ENCODE data around the gene STK40.

The STK40 gene

GRCh38 chr1:36366091-36366661 lies 19.5 kb downstream of the STK40 start:
- Histone ChIP-seq H3K36me3 (ENCODE audit: insufficient read depth, low read depth, low read length) (peaks cover 13% of the 10 kb centered on the region; the same call in 1 of the 2 replicates), H3K27me3 (ENCODE audit: insufficient read depth, low read length) (no peaks in the 10 kb centered on the region), H3K4me3 (ENCODE audit: low read length) (no peak overlapping the region), H3K9ac (ENCODE audit: low read depth, low read length) (0 out of 2 replicates have a peak overlapping the region, but pooled peaks have one; percentile 25), H3K4me1 (ENCODE audit: insufficient read depth, low read length) (peaks cover 5% of the 10 kb centered on the region; the same call in 1 of the 2 replicates), H3K27ac (ENCODE audit: low read length) (no peak overlapping the region), H3K9me3 (ENCODE audit: insufficient read depth, low read depth, low read length) (no peaks in the 10 kb centered on the region)

GRCh38 chr1:36365381-36365780 lies 20.3 kb downstream of the STK40 start:
- H3K9ac ChIP-seq (ENCODE audit: low read depth, low read length): no peak overlapping the region
- H3K36me3 ChIP-seq (ENCODE audit: insufficient read depth, low read depth, low read length): peaks cover 13% of the 10 kb centered on the region; the same call in 1 of the 2 replicates
- peaks cover 5% of the 10 kb centered on the region; the same call in 1 of the 2 replicates for H3K4me1 ChIP-seq (ENCODE audit: insufficient read depth, low read length)
- H3K27ac ChIP-seq (ENCODE audit: low read length): no peak overlapping the region
- H3K27me3 ChIP-seq (ENCODE audit: insufficient read depth, low read length): no peaks in the 10 kb centered on the region
- H3K9me3 ChIP-seq (ENCODE audit: insufficient read depth, low read depth, low read length): no peaks in the 10 kb centered on the region
- no peak overlapping the region for H3K4me3 ChIP-seq (ENCODE audit: low read length)

GRCh38 chr1:36359911-36360550 lies 25.7 kb downstream of the STK40 start:
- peaks cover 34% of the 10 kb centered on the region for H3K36me3 ChIP-seq (ENCODE audit: insufficient read depth, low read depth, low read length)

GRCh38 chr1:36359383-36359782 lies 26.3 kb downstream of the STK40 start:
- Histone ChIP-seq H3K36me3 (ENCODE audit: insufficient read depth, low read depth, low read length) (peaks cover 40% of the 10 kb centered on the region), H3K9ac (ENCODE audit: low read depth, low read length) (no peak overlapping the region), H3K4me1 (ENCODE audit: insufficient read depth, low read length) (no peaks in the 10 kb centered on the region), H3K27ac (ENCODE audit: low read length) (no peak overlapping the region), H3K4me3 (ENCODE audit: low read length) (no peak overlapping the region), H3K9me3 (ENCODE audit: insufficient read depth, low read depth, low read length) (no peaks in the 10 kb centered on the region), H3K27me3 (ENCODE audit: insufficient read depth, low read length) (no peaks in the 10 kb centered on the region)

More at GRCh38 chr1:36359911-36360550, 25.7 kb downstream of the STK40 start:
- Histone ChIP-seq H3K27ac (ENCODE audit: low read length) (no peak overlapping the region), H3K9ac (ENCODE audit: low read depth, low read length) (no peak overlapping the region), H3K27me3 (ENCODE audit: insufficient read depth, low read length) (no peaks in the 10 kb centered on the region), H3K4me3 (ENCODE audit: low read length) (no peak overlapping the region), H3K9me3 (ENCODE audit: insufficient read depth, low read depth, low read length) (no peaks in the 10 kb centered on the region), H3K4me1 (ENCODE audit: insufficient read depth, low read length) (no peaks in the 10 kb centered on the region)

- Histone ChIP-seq H3K36me3 (ENCODE audit: insufficient read depth, low read depth, low read length) (peaks cover 46% of the 10 kb centered on the region), H3K4me3 (ENCODE audit: low read length) (no peak overlapping the region), H3K9me3 (ENCODE audit: insufficient read depth, low read depth, low read length) (no peaks in the 10 kb centered on the region), H3K27ac (ENCODE audit: low read length) (no peak overlapping the region), H3K27me3 (ENCODE audit: insufficient read depth, low read length) (no peaks in the 10 kb centered on the region), H3K4me1 (ENCODE audit: insufficient read depth, low read length) (no peaks in the 10 kb centered on the region), H3K9ac (ENCODE audit: low read depth, low read length) (no peak overlapping the region; the same call in 1 of the 2 replicates)
Measured at GRCh38 chr1:36358514-36359084, 27.1 kb downstream of the STK40 start.

- Histone ChIP-seq H3K9ac (ENCODE audit: low read depth, low read length) (no peak overlapping the region), H3K4me3 (ENCODE audit: low read length) (no peak overlapping the region), H3K9me3 (ENCODE audit: insufficient read depth, low read depth, low read length) (no peaks in the 10 kb centered on the region), H3K4me1 (ENCODE audit: insufficient read depth, low read length) (peaks cover 7% of the 10 kb centered on the region; the same call in 1 of the 2 replicates), H3K27ac (ENCODE audit: low read length) (no peak overlapping the region), H3K27me3 (ENCODE audit: insufficient read depth, low read length) (no peaks in the 10 kb centered on the region), H3K36me3 (ENCODE audit: insufficient read depth, low read depth, low read length) (peaks cover 42% of the 10 kb centered on the region)
Measured at GRCh38 chr1:36355811-36356210, 29.9 kb downstream of the STK40 start.

- H3K4me3 ChIP-seq (ENCODE audit: low read length): no peak overlapping the region
- no peaks in the 10 kb centered on the region for H3K27me3 ChIP-seq (ENCODE audit: insufficient read depth, low read length)
- H3K27ac ChIP-seq (ENCODE audit: low read length): no peak overlapping the region
- no peaks in the 10 kb centered on the region for H3K9me3 ChIP-seq (ENCODE audit: insufficient read depth, low read depth, low read length)
- peaks cover 38% of the 10 kb centered on the region for H3K36me3 ChIP-seq (ENCODE audit: insufficient read depth, low read depth, low read length)
- H3K9ac ChIP-seq (ENCODE audit: low read depth, low read length): no peak overlapping the region
- H3K4me1 ChIP-seq (ENCODE audit: insufficient read depth, low read length): peaks cover 7% of the 10 kb centered on the region; the same call in 1 of the 2 replicates
Measured at GRCh38 chr1:36354486-36354885, 31.2 kb downstream of the STK40 start.

- Histone ChIP-seq H3K9ac (ENCODE audit: low read depth, low read length) (no peak overlapping the region), H3K27ac (ENCODE audit: low read length) (no peak overlapping the region)
Measured at GRCh38 chr1:36352910-36353878, 32.5 kb downstream of the STK40 start.

GRCh38 chr1:36352125-36352909 lies 33.4 kb downstream of the STK40 start:
- H3K4me1 ChIP-seq (ENCODE audit: insufficient read depth, low read length): peaks cover 7% of the 10 kb centered on the region; the same call in 1 of the 2 replicates
- H3K9ac ChIP-seq (ENCODE audit: low read depth, low read length): no peak overlapping the region
- H3K27me3 ChIP-seq (ENCODE audit: insufficient read depth, low read length): no peaks in the 10 kb centered on the region
- no peaks in the 10 kb centered on the region for H3K9me3 ChIP-seq (ENCODE audit: insufficient read depth, low read depth, low read length)
- H3K4me3 ChIP-seq (ENCODE audit: low read length): no peak overlapping the region
- no peak overlapping the region for H3K27ac ChIP-seq (ENCODE audit: low read length)
- peaks cover 47% of the 10 kb centered on the region for H3K36me3 ChIP-seq (ENCODE audit: insufficient read depth, low read depth, low read length)

More at GRCh38 chr1:36352910-36353878, 32.5 kb downstream of the STK40 start:
- Histone ChIP-seq H3K4me1 (ENCODE audit: insufficient read depth, low read length) (peaks cover 7% of the 10 kb centered on the region; the same call in 1 of the 2 replicates), H3K27me3 (ENCODE audit: insufficient read depth, low read length) (no peaks in the 10 kb centered on the region), H3K9me3 (ENCODE audit: insufficient read depth, low read depth, low read length) (no peaks in the 10 kb centered on the region), H3K36me3 (ENCODE audit: insufficient read depth, low read depth, low read length) (peaks cover 44% of the 10 kb centered on the region), H3K4me3 (ENCODE audit: low read length) (no peak overlapping the region)

GRCh38 chr1:36351227-36351977 lies 34.3 kb downstream of the STK40 start:
- Histone ChIP-seq H3K4me3 (ENCODE audit: low read length) (no peak overlapping the region), H3K9me3 (ENCODE audit: insufficient read depth, low read depth, low read length) (no peaks in the 10 kb centered on the region), H3K4me1 (ENCODE audit: insufficient read depth, low read length) (peaks cover 7% of the 10 kb centered on the region; the same call in 1 of the 2 replicates), H3K36me3 (ENCODE audit: insufficient read depth, low read depth, low read length) (peaks cover 48% of the 10 kb centered on the region), H3K27me3 (ENCODE audit: insufficient read depth, low read length) (no peaks in the 10 kb centered on the region), H3K9ac (ENCODE audit: low read depth, low read length) (no peak overlapping the region), H3K27ac (ENCODE audit: low read length) (no peak overlapping the region)
